Retinal pigment epithelial cell (primary cell): ENCODE results near the gene HORMAD2.

ENCODE experiments used
- DNase-seq: peaks from one replicate; pipeline ENCODE4 v3.0.0-alpha.2; 2010; ENCODE audit warnings: low read depth
- H3K4me3 ChIP-seq: 2 replicates; pipeline ENCODE4 v1.5.1; 2011; ENCODE audit warnings: mild to moderate bottlenecking, low read length, control low read depth, moderate library complexity
- TF ChIP-seq, protein P1 (sequence below): conservative IDR thresholded peaks from 2 replicates; pipeline ENCODE4 v1.5.1; 2011; ENCODE audit warnings: low read depth, low read length, control low read depth, inconsistent platforms

The HORMAD2 gene

DNA sequence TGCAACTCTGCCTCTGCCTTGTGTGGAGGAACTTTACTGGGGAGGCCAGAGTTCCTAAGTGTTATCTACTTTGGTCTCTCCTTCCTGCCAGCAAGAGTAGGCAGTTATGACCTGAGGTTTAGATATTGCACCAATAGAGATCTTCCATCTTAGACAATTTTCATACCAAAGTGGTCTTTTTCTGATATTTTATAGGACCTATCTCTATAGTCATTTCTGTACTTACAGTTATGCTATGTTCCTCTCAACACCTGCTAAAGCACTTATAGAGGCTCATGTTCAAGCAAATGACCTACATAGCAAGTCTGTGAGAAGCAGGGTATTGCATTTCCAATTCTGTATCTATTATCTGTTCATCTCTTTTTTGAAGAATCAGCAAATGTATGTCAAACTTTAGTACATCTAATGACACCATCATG, 80.8 kb downstream of the HORMAD2 start:
- no peak for DNase-seq
- TF ChIP-seq, protein P1, sequence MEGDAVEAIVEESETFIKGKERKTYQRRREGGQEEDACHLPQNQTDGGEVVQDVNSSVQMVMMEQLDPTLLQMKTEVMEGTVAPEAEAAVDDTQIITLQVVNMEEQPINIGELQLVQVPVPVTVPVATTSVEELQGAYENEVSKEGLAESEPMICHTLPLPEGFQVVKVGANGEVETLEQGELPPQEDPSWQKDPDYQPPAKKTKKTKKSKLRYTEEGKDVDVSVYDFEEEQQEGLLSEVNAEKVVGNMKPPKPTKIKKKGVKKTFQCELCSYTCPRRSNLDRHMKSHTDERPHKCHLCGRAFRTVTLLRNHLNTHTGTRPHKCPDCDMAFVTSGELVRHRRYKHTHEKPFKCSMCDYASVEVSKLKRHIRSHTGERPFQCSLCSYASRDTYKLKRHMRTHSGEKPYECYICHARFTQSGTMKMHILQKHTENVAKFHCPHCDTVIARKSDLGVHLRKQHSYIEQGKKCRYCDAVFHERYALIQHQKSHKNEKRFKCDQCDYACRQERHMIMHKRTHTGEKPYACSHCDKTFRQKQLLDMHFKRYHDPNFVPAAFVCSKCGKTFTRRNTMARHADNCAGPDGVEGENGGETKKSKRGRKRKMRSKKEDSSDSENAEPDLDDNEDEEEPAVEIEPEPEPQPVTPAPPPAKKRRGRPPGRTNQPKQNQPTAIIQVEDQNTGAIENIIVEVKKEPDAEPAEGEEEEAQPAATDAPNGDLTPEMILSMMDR, result no peak

DNA sequence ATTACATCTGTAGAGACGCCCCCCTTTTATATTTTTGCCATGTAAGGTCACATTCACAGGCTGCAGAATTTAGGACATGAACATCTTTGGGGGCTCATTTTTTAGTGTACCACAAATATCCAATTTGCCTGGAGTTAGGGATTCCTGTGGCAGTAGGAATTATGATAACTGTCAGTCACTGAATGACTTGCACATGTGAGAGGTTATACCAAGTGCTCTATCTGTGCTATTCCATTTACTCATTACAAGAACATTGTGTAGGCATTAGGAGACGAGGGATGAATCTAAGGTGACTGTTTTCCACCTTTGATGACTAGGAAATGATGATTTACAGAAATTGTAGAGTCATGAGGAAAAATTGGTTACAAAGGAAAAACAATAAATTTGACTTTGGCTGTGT, 87.0 kb downstream of the HORMAD2 start:
- no peak overlapping the region for H3K4me3 ChIP-seq
- DNase-seq, result no peak
- TF ChIP-seq, protein P1, result no peak

More for the DNA sequence above, 80.8 kb downstream of the HORMAD2 start:
- no peak overlapping the region for H3K4me3 ChIP-seq

DNA sequence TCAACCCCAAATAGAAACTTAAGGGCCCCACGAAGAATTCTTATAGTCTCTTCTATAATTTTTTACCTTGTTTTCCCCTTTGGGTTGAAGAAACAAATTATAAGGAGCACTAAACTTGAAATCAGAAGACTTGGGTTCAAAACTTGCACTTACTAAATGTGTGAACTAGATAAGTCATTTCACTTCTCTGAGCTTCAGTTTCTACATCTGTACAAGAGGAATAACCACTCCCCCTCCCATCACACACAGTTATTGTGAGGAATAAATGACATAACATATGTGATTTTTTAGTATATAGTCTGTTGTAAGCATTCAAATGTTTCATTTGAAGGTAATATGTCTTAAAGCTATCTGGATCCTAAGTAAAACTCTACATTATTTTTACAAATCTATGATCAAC, 87.5 kb downstream of the HORMAD2 start:
- H3K4me3 ChIP-seq, result no peak overlapping the region
- TF ChIP-seq, protein P1, result no peak
- no peak for DNase-seq

DNA sequence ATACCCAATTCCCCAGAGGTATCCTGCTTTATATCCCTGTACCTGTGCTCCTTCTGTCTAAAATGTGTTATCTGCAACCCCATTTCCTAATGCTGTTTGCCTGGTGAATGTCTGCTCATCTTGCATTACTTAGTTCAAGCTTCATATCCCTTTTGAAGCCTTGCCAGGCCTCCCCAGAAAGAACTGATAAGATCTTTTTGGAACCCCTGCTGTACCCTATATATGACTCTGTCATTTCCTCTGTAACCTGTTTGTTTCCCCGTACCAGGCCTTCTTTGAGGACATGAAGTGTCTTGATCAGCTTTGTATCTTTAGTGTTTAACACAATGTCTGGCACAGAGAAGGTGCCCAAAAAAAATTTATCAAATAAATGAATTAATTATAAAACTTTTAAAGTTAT, 88.7 kb downstream of the HORMAD2 start:
- TF ChIP-seq, protein P1, result no peak
- no peak overlapping the region for H3K4me3 ChIP-seq
- DNase-seq, result no peak

DNA sequence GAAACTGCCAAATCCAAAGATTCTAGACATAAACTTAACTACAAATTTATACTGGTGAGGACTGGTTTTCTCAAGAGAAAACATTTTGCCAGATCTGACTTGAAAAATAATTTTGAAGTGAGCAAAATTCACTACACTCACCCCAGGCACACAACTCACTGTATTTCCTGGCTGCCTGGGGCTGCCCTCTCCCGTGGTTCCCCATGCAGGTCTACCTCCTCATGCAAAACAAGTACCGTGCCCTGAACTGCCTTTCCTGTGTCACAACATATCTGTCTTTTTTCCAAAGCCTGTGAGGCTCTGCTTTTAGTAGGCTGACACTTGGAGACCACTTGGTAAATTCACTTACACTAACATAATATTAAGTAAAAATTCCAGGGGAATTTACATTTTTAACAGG, 89.9 kb downstream of the HORMAD2 start:
- TF ChIP-seq, protein P1, result no peak
- no peak overlapping the region for H3K4me3 ChIP-seq
- DNase-seq, result no peak

DNA sequence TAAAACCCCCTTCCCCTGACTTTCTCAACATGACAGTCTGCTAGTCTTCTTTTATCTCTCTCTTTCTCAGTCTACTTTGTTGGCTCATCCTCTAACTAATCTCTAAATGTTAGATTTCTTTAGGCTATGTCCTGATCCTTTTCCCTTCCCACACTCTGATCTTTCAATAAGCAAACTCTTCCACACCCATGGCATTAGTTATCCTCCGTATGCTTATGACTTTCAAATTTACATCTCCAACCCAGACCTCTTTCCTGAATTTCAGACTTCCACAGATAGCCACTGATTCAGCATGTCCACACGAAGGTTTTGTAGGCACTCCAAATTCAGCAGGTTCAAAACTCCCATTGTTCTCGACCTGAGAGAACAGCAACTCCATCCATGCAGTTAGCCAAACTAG, 90.7 kb downstream of the HORMAD2 start:
- DNase-seq, result no peak
- no peak overlapping the region for H3K4me3 ChIP-seq
- TF ChIP-seq, protein P1, result no peak

DNA sequence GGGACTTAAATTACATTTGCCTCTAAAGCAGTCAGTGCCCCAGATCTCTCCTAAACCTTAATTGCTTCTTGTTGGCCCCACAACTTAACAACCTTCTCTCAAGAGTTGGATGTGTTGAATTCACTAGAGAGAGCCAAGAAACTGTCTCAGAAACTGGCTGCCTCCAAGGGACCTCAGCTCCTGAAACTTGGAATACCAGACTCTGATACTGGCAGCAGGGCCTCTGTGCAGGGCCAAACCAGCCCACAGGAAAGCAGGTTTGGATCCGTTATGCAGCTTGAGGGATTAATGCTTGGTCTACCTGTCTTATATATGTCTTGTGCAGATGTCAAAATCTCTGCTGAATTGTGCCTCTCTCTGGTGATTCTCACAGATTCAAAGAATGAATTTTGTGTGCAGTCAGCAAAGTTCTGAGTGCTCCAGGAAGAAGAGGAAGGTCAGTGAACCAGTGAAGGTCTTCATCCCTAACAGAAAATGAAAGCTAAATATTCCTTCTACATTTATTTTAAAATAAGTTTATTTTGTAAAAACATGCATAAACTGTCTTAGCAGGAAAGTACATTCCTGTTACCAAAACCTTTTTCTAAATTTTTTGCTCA, 95.5 kb downstream of the HORMAD2 start:
- TF ChIP-seq, protein P1, result no peak
- H3K4me3 ChIP-seq, result no peak overlapping the region
- DNase-seq, result no peak
